Muscle layer of duodenum (tissue), 2 donors: ENCODE results near the gene COL4A1.

ENCODE experiments used
- H3K27ac ChIP-seq: one replicate; pipeline ENCODE4 v1.7.0; 2013; ENCODE audit warnings: mild to moderate bottlenecking, low read length
- H3K27me3 ChIP-seq: one replicate; pipeline ENCODE4 v1.7.0; 2013; ENCODE audit warnings: low read depth, mild to moderate bottlenecking, control low read depth, low read length
- H3K36me3 ChIP-seq, 2 donors: one replicate each; pipeline ENCODE4 v1.7.0; 2013; ENCODE audit warnings: low read length in 2 of 2, control low read depth in 1 of 2, mild to moderate bottlenecking in 1 of 2; ENCODE audit not compliant: insufficient read depth in 2 of 2, control insufficient read depth in 1 of 2
- H3K4me1 ChIP-seq, 2 donors: one replicate each; pipeline ENCODE4 v1.7.0; 2013; ENCODE audit warnings: low read length in 2 of 2, mild to moderate bottlenecking in 2 of 2, control low read depth in 1 of 2, moderate library complexity in 1 of 2; ENCODE audit not compliant: insufficient read depth in 2 of 2, control insufficient read depth in 1 of 2
- H3K4me3 ChIP-seq, 2 donors: one replicate each; pipeline ENCODE4 v1.7.0; 2013; ENCODE audit warnings: low read length in 2 of 2, low read depth in 1 of 2, mild to moderate bottlenecking in 1 of 2
- H3K9me3 ChIP-seq, 2 donors: one replicate each; pipeline ENCODE4 v1.7.0; 2013; ENCODE audit warnings: low read length in 2 of 2, control low read depth in 1 of 2, mild to moderate bottlenecking in 1 of 2; ENCODE audit not compliant: control insufficient read depth in 1 of 2
- donor health status: healthy.

COL4A1 gene

GRCh38 chr13:110297766-110298504 lies 9.0 kb downstream of the COL4A1 start:
- Histone ChIP-seq H3K9me3 (no peaks in the 10 kb centered on the region), H3K4me1 (peaks cover 13 to 38% of the 10 kb centered on the region in 2 donors), H3K4me3 (peak overlapping the region; percentile 19 to 40), H3K27ac (peak overlapping the region; percentile 74), H3K36me3 (no peaks in the 10 kb centered on the region), H3K27me3 (no peaks in the 10 kb centered on the region)

GRCh38 chr13:110297011-110297410 lies 9.9 kb downstream of the COL4A1 start:
- Histone ChIP-seq H3K27me3 (no peaks in the 10 kb centered on the region), H3K4me1 (peaks cover 13 to 38% of the 10 kb centered on the region in 2 donors), H3K9me3 (no peaks in the 10 kb centered on the region), H3K36me3 (no peaks in the 10 kb centered on the region), H3K27ac (no peak overlapping the region), H3K4me3 (no peak overlapping the region)

- no peak overlapping the region for H3K4me3 ChIP-seq
- no peaks in the 10 kb centered on the region for H3K9me3 ChIP-seq
- H3K27ac ChIP-seq: no peak overlapping the region
- H3K27me3 ChIP-seq: no peaks in the 10 kb centered on the region
- H3K4me1 ChIP-seq: peaks cover 5 to 26% of the 10 kb centered on the region in 2 donors
- H3K36me3 ChIP-seq: no peaks in the 10 kb centered on the region
These were observed 12.3 kb downstream of the COL4A1 start for GRCh38 chr13:110294622-110295021.

- peaks cover 0 to under 1% of the 10 kb centered on the region in 2 donors for H3K36me3 ChIP-seq
- peaks cover under 1 to 21% of the 10 kb centered on the region in 2 donors for H3K4me1 ChIP-seq
- no peak overlapping the region for H3K27ac ChIP-seq
- H3K4me3 ChIP-seq: no peak overlapping the region
- H3K27me3 ChIP-seq: no peaks in the 10 kb centered on the region
- H3K9me3 ChIP-seq: no peaks in the 10 kb centered on the region
These were observed 12.8 kb downstream of the COL4A1 start for GRCh38 chr13:110294146-110294545.

GRCh38 chr13:110293649-110294048 lies 13.3 kb downstream of the COL4A1 start:
- H3K4me3 ChIP-seq: no peak overlapping the region
- no peaks in the 10 kb centered on the region for H3K9me3 ChIP-seq
- no peak overlapping the region for H3K27ac ChIP-seq
- H3K4me1 ChIP-seq: peaks cover 0 to 16% of the 10 kb centered on the region in 2 donors
- H3K36me3 ChIP-seq: peaks cover 0 to 4% of the 10 kb centered on the region in 2 donors
- H3K27me3 ChIP-seq: no peaks in the 10 kb centered on the region

GRCh38 chr13:110293037-110293436 lies 13.9 kb downstream of the COL4A1 start:
- no peak overlapping the region for H3K4me3 ChIP-seq
- H3K27ac ChIP-seq: no peak overlapping the region
- H3K27me3 ChIP-seq: no peaks in the 10 kb centered on the region
- no peaks in the 10 kb centered on the region for H3K9me3 ChIP-seq
- H3K4me1 ChIP-seq: peaks cover 0 to 16% of the 10 kb centered on the region in 2 donors
- peaks cover 0 to 4% of the 10 kb centered on the region in 2 donors for H3K36me3 ChIP-seq

- H3K9me3 ChIP-seq: no peaks in the 10 kb centered on the region
- H3K27ac ChIP-seq: no peak overlapping the region
- peaks cover 3 to 30% of the 10 kb centered on the region in 2 donors for H3K4me1 ChIP-seq
- H3K27me3 ChIP-seq: no peaks in the 10 kb centered on the region
- peaks cover 0 to 4% of the 10 kb centered on the region in 2 donors for H3K36me3 ChIP-seq
- H3K4me3 ChIP-seq: no peak overlapping the region
These were observed 15.7 kb downstream of the COL4A1 start for GRCh38 chr13:110291286-110291685.

GRCh38 chr13:110290826-110291225 lies 16.1 kb downstream of the COL4A1 start:
- Histone ChIP-seq H3K9me3 (no peaks in the 10 kb centered on the region), H3K4me1 (peaks cover 3 to 35% of the 10 kb centered on the region in 2 donors), H3K27me3 (no peaks in the 10 kb centered on the region), H3K4me3 (no peak overlapping the region), H3K27ac (peak overlapping the region; percentile 65), H3K36me3 (peaks cover 0 to 4% of the 10 kb centered on the region in 2 donors)

GRCh38 chr13:110290153-110290552 lies 16.8 kb downstream of the COL4A1 start:
- Histone ChIP-seq H3K4me1 (peaks cover 3 to 40% of the 10 kb centered on the region in 2 donors), H3K36me3 (peaks cover 0 to 4% of the 10 kb centered on the region in 2 donors), H3K27me3 (no peaks in the 10 kb centered on the region), H3K9me3 (no peaks in the 10 kb centered on the region), H3K4me3 (no peak overlapping the region), H3K27ac (peak overlapping the region; percentile 65)

- Histone ChIP-seq H3K9me3 (no peaks in the 10 kb centered on the region), H3K36me3 (peaks cover 0 to 4% of the 10 kb centered on the region in 2 donors), H3K4me3 (no peak overlapping the region), H3K27ac (peak overlapping the region; percentile 65), H3K4me1 (peaks cover 3 to 42% of the 10 kb centered on the region in 2 donors), H3K27me3 (no peaks in the 10 kb centered on the region)
These were observed 17.3 kb downstream of the COL4A1 start for GRCh38 chr13:110289661-110290060.

GRCh38 chr13:110289174-110289573 lies 17.8 kb downstream of the COL4A1 start:
- Histone ChIP-seq H3K27ac (no peak overlapping the region), H3K4me1 (peaks cover 3 to 46% of the 10 kb centered on the region in 2 donors), H3K4me3 (no peak overlapping the region)

More at GRCh38 chr13:110289174-110289573, 17.8 kb downstream of the COL4A1 start:
- no peaks in the 10 kb centered on the region for H3K9me3 ChIP-seq
- peaks cover 0 to 4% of the 10 kb centered on the region in 2 donors for H3K36me3 ChIP-seq
- no peaks in the 10 kb centered on the region for H3K27me3 ChIP-seq
